ENCODE measurements around the gene HTATSF1.

HTATSF1 gene

GRCh38 chrX:136496764-136497555 is 432 bp upstream of the HTATSF1 start:
- peak; percentile 67 to 79 for DNase-seq (ENCODE audit: low read depth in 2 of 2)

GRCh38 chrX:136519069-136519468 is 21.7 kb downstream of the HTATSF1 start:
- no peak for DNase-seq (ENCODE audit: low read depth in 2 of 2)

GRCh38 chrX:136523770-136524169 is 26.4 kb downstream of the HTATSF1 start:
- DNase-seq (ENCODE audit: low read depth in 2 of 2) = no peak

GRCh38 chrX:136525738-136526606 is 28.6 kb downstream of the HTATSF1 start:
- DNase-seq (ENCODE audit: low read depth in 2 of 2) = no peak

GRCh38 chrX:136528645-136529315 is 31.4 kb downstream of the HTATSF1 start:
- DNase-seq (ENCODE audit: low read depth in 2 of 2) = no peak

GRCh38 chrX:136529795-136530194 is 32.4 kb downstream of the HTATSF1 start:
- DNase-seq (ENCODE audit: low read depth in 2 of 2) = no peak

GRCh38 chrX:136531951-136532350 is 34.6 kb downstream of the HTATSF1 start, which contains the start of gene VGLL1:
Gene VGLL1, plus strand, starts transcription at chrX:136532215. Its CDS starts 3,806 bp downstream, at chrX:136536021.
- no peak for DNase-seq (ENCODE audit: low read depth in 2 of 2)

GRCh38 chrX:136534131-136534530 is 36.7 kb downstream of the HTATSF1 start:
- DNase-seq (ENCODE audit: low read depth in 2 of 2) = no peak

- no peak for DNase-seq (ENCODE audit: low read depth in 2 of 2)
These were observed 41.4 kb downstream of the HTATSF1 start for GRCh38 chrX:136538811-136539210.

- no peak for DNase-seq (ENCODE audit: low read depth in 2 of 2)
These were observed 42.8 kb downstream of the HTATSF1 start for GRCh38 chrX:136540226-136540625.

GRCh38 chrX:136541294-136541693 is 43.9 kb downstream of the HTATSF1 start:
- DNase-seq (ENCODE audit: low read depth in 2 of 2) = no peak

- DNase-seq (ENCODE audit: low read depth in 2 of 2) = no peak
These were observed 44.9 kb downstream of the HTATSF1 start for GRCh38 chrX:136542281-136542680.

- no peak for DNase-seq (ENCODE audit: low read depth in 2 of 2)
These were observed 49.0 kb downstream of the HTATSF1 start for GRCh38 chrX:136546371-136546781.

GRCh38 chrX:136549226-136549625 is 51.8 kb downstream of the HTATSF1 start:
- no peak for DNase-seq (ENCODE audit: low read depth in 2 of 2)

GRCh38 chrX:136551410-136551809 is 54.0 kb downstream of the HTATSF1 start:
- DNase-seq (ENCODE audit: low read depth in 2 of 2) = no peak

- no peak for DNase-seq (ENCODE audit: low read depth in 2 of 2)
These were observed 58.3 kb downstream of the HTATSF1 start for GRCh38 chrX:136555694-136556093.
